Subcutaneous abdominal adipose tissue (tissue), 5 donors: ENCODE results near the gene NOTCH1.

Experiments used
- H3K27ac ChIP-seq: one replicate; pipeline ENCODE4 v1.7.0; 2013; ENCODE audit warnings: low read depth, mild to moderate bottlenecking, inconsistent platforms, low read length, moderate library complexity
- H3K27me3 ChIP-seq, 5 donors: one replicate each; pipeline ENCODE4 v1.7.0; 2013; ENCODE audit warnings: low read length in 5 of 5, inconsistent platforms in 1 of 5; ENCODE audit not compliant: control insufficient read depth in 5 of 5, insufficient read depth in 4 of 5
- H3K36me3 ChIP-seq, 5 donors: one replicate each; pipeline ENCODE4 v1.7.0; 2013; ENCODE audit warnings: low read length in 5 of 5; ENCODE audit not compliant: control insufficient read depth in 5 of 5, insufficient read depth in 5 of 5
- H3K4me1 ChIP-seq, 5 donors: one replicate each; pipeline ENCODE4 v1.7.0; 2013; ENCODE audit warnings: low read length in 5 of 5, mild to moderate bottlenecking in 3 of 5, moderate library complexity in 1 of 5; ENCODE audit not compliant: control insufficient read depth in 5 of 5, insufficient read depth in 5 of 5
- H3K4me3 ChIP-seq, 5 donors: one replicate each; pipeline ENCODE4 v1.7.0; 2013; ENCODE audit warnings: low read length in 5 of 5, low read depth in 1 of 5
- H3K9ac ChIP-seq, 5 donors: one replicate each; pipeline ENCODE4 v1.7.0; 2013; ENCODE audit warnings: low read length in 5 of 5, mild to moderate bottlenecking in 4 of 5, moderate library complexity in 3 of 5
- H3K9me3 ChIP-seq, 5 donors: one replicate each; pipeline ENCODE4 v1.7.0; 2013; ENCODE audit warnings: low read length in 5 of 5; ENCODE audit not compliant: control insufficient read depth in 5 of 5
- donor health status: healthy.
- donor health status: healthy.
- donor health status: healthy.
- donor health status: healthy.
- donor health status: healthy.

NOTCH1 gene

GRCh38 chr9:136517950-136518349 lies 27.9 kb downstream of the NOTCH1 start:
- Histone ChIP-seq H3K27me3 (no peaks in the 10 kb centered on the region), H3K36me3 (peaks cover 0 to 95% (median 85%) of the 10 kb centered on the region in 5 donors), H3K4me1 (peaks cover 0 to 56% (median 37%) of the 10 kb centered on the region in 5 donors), H3K9ac (no peak overlapping the region), H3K27ac (no peak overlapping the region), H3K9me3 (no peaks in the 10 kb centered on the region), H3K4me3 (no peak overlapping the region)

- no peak overlapping the region for H3K9ac ChIP-seq
- no peak overlapping the region for H3K27ac ChIP-seq
- no peak overlapping the region for H3K4me3 ChIP-seq
- peaks cover 0 to 93% (median 80%) of the 10 kb centered on the region in 5 donors for H3K36me3 ChIP-seq
- no peaks in the 10 kb centered on the region for H3K27me3 ChIP-seq
- H3K4me1 ChIP-seq: peaks cover 0 to 48% (median 35%) of the 10 kb centered on the region in 5 donors
- no peaks in the 10 kb centered on the region for H3K9me3 ChIP-seq
These were observed 28.7 kb downstream of the NOTCH1 start for GRCh38 chr9:136517012-136517743.

DNA sequence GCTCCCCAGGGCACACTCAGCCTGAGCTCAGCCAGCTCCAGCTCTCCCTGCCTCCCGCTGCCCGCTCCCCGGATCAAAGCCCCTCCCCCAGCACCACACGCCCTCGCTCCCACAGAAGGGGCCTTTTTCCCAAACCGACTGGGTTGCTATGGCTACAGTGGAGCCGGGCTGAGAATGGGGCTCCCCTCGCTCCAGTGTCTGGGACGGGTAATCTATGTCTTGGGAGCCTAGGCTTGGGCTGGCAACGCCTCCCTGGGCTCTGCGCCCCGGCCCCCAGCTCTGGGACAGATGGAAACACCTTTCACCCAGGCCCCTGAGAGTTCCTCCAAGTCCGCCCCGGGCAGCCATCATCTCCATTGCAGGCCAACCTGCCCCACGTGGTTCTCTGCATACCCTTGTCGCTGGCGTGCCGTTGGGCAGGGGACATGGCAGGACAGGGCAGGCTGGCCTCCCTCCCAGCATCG lies 29.6 kb downstream of the NOTCH1 start:
- Histone ChIP-seq H3K27ac (peak overlapping the region; percentile 30), H3K4me1 (peaks cover 0 to 45% (median 30%) of the 10 kb centered on the region in 5 donors), H3K9me3 (no peaks in the 10 kb centered on the region), H3K27me3 (no peaks in the 10 kb centered on the region), H3K36me3 (peaks cover 0 to 96% (median 86%) of the 10 kb centered on the region in 5 donors), H3K4me3 (no peak overlapping the region), H3K9ac (no peak overlapping the region)

DNA sequence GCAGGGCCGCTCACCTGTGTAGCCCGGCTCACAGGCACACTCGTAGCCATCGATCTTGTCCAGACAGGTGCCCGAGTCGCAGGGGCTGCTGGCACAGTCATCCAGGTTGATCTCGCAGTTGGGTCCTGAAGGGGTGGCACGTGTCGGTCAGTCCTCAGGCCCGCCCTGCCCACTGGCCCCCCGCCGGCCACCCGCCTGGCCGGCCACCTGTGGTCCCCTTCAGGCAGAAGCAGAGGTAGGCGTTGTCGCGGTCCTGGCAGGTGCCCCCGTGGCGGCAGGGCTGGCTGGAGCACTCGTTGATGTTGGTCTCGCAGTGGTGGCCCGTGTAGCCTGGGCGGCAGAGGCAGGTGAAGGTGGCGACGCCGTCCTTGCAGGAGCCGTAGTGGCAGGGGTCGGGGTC lies 30.6 kb downstream of the NOTCH1 start:
- Histone ChIP-seq H3K9ac (no peak overlapping the region), H3K4me1 (peaks cover 0 to 48% (median 39%) of the 10 kb centered on the region in 5 donors), H3K27ac (no peak overlapping the region), H3K4me3 (no peak overlapping the region), H3K36me3 (peaks cover 0 to 96% (median 90%) of the 10 kb centered on the region in 5 donors), H3K9me3 (no peaks in the 10 kb centered on the region), H3K27me3 (no peaks in the 10 kb centered on the region)

DNA sequence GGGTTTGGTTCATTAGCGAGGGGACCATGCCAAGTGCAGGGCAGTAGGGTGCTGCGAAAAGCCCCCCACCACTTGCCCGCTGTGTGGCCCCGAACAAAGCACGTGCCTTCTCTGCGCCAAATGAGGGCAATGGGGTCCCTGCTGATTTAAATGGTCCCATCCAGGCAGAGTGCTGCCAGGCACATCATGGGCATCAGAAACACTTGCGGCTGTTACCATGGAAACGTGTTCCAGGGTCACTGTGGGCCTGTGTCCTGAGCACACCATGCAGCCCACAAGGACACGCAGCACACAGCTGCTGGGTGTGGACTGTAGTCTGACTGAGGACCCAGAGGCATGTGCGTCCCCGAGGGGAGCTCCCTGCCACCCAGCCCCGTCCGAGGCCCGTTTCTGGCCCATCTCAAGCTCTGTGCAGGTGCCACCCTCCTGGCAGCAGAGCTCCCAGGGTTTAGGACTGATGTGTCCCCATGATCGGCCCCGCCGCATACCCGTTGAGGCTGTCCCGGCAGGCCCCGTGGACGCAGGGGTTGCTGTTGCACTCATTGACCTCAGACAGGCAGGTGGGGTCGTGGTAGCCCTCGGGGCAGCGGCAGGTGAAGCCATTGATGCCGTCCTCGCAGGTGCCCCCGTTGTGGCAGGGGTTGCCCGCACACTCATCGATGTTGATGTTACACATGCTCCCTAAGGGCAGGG lies 31.7 kb downstream of the NOTCH1 start:
- Histone ChIP-seq H3K9me3 (no peaks in the 10 kb centered on the region), H3K4me1 (peaks cover 0 to 56% (median 50%) of the 10 kb centered on the region in 5 donors), H3K9ac (no peak overlapping the region), H3K27ac (no peak overlapping the region), H3K36me3 (peaks cover 0 to 98% (median 93%) of the 10 kb centered on the region in 5 donors), H3K27me3 (no peaks in the 10 kb centered on the region), H3K4me3 (no peak overlapping the region)

GRCh38 chr9:136513191-136513590 lies 32.7 kb downstream of the NOTCH1 start:
- peaks cover 0 to 62% (median 46%) of the 10 kb centered on the region in 5 donors for H3K4me1 ChIP-seq
- peaks cover 0 to 98% (median 93%) of the 10 kb centered on the region in 5 donors for H3K36me3 ChIP-seq
- no peak overlapping the region for H3K9ac ChIP-seq
- H3K27me3 ChIP-seq: no peaks in the 10 kb centered on the region
- H3K27ac ChIP-seq: peak overlapping the region; percentile 86
- no peaks in the 10 kb centered on the region for H3K9me3 ChIP-seq
- no peak overlapping the region for H3K4me3 ChIP-seq

- peaks cover 0 to 62% (median 41%) of the 10 kb centered on the region in 5 donors for H3K4me1 ChIP-seq
These were observed 33.2 kb downstream of the NOTCH1 start for GRCh38 chr9:136512651-136513071.

DNA sequence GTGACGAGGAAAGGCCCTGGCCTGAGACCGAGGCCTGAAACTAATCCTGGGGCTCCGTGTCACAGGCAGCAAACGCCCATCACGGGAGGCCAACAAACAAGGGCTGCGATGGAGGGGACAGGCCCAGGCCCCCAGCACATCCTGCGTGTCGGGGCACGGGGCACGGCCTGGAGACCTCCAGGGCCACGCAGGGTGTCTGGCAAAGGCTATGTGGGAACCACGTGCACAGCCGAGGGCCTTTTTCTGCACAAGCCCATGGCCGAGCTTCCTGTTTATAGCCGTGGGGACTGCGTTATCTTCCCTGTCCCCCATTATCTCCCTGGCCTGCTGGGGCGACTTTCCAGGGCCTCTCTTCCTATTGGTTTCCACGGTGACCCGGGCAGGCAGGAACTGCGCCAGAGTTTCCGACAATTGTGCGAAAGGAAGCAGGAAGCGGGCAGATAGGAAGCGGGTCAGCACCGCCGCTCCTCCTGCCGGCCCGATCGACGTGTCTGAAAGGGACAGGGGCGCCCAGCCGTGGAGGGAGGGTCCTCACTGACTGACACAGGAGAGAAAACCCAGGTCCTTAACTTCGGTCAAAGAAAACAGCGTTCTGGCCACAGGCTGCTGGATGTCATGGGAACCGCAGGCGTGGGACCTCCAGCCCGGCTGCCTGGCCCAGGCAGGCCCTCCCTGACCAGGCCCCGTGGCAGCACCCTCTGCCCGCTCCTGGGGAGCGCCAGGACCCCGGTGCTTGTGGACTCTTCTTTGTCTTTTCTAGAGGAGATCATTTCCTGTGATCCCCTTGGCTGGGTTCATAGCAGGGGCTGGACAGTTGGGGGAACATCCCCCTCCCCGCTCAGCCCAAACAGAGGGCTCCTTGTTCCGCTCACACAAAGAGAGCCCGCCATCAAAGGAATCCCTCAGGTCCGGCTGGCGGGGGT lies 33.9 kb downstream of the NOTCH1 start:
- H3K36me3 ChIP-seq: peaks cover 0 to 98% (median 93%) of the 10 kb centered on the region in 5 donors
- peak overlapping the region; percentile 86 for H3K27ac ChIP-seq
- H3K9ac ChIP-seq: peak overlapping the region in 2 of 5 donors; percentile 53 to 59
- H3K27me3 ChIP-seq: no peaks in the 10 kb centered on the region
- peaks cover 0 to 59% (median 34%) of the 10 kb centered on the region in 5 donors for H3K4me1 ChIP-seq
- H3K9me3 ChIP-seq: no peaks in the 10 kb centered on the region
- peak overlapping the region in 1 of 5 donors; percentile 22 for H3K4me3 ChIP-seq

More at GRCh38 chr9:136512651-136513071, 33.2 kb downstream of the NOTCH1 start:
- Histone ChIP-seq H3K9ac (no peak overlapping the region), H3K4me3 (peak overlapping the region in 1 of 5 donors; percentile 18), H3K9me3 (no peaks in the 10 kb centered on the region), H3K36me3 (peaks cover 0 to 98% (median 93%) of the 10 kb centered on the region in 5 donors), H3K27me3 (no peaks in the 10 kb centered on the region), H3K27ac (peak overlapping the region; percentile 86)

DNA sequence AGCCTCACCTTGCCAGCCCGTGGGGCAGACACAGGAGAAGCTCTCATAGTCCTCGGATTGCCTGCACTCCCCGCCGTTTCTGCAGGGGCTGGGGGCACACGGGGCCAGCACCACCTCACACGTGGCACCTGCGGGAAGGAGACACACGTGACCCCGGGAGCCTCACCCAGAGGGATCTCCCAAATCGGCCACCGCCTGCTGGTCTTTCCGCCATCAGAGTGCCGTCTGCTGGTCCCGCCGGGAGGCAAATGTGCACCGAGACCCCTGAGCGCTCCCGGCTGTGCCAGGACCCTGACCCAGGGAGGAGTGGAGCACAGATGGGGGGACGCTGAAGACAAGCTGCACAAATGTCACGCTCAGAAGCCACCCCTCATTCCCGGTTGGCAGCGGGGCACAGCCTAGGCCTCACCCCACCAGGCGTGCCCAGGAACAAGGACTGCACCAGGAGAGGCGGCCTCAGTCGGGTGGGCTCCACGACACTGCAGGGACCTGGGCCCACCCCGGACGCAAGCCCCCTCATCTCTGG lies 34.6 kb downstream of the NOTCH1 start:
- Histone ChIP-seq H3K4me1 (peaks cover 0 to 52% (median 27%) of the 10 kb centered on the region in 5 donors), H3K27ac (peak overlapping the region; percentile 70), H3K27me3 (no peaks in the 10 kb centered on the region), H3K36me3 (peaks cover 0 to 98% (median 93%) of the 10 kb centered on the region in 5 donors), H3K4me3 (peak overlapping the region in 1 of 5 donors; percentile 13), H3K9ac (no peak overlapping the region), H3K9me3 (no peaks in the 10 kb centered on the region)
